ENCODE data around the gene TNFAIP2. TPM values are rescaled to one million over a fixed set of nuclear protein-coding genes. Genes with fewer than 3 reads are reported as not detected.

Gene TNFAIP2
- total RNA-seq, 2 experiments from 2014 or later, result 0.12 to 0.60 TPM

- Mint-ChIP-seq H3K27me3 (ENCODE audit: low read depth) (peaks cover 47% of the 10 kb centered on the region), H3K4me3 (no peak overlapping the region), H3K9me3 (no peaks in the 10 kb centered on the region), H3K27ac (no peak overlapping the region), H3K36me3 (ENCODE audit: low read depth) (no peaks in the 10 kb centered on the region), H3K4me1 (ENCODE audit: low read depth) (peaks cover 8% of the 10 kb centered on the region)
- no peak for DNase-seq
- intact Hi-C loops (cut with micrococcal nuclease), result no loop called here
- CTCF ChIA-PET, result interaction anchor here (0.6 to 2.2 kb wide), 5 partner anchors 9 to 457 kb away, joined by 3 to 21 read pairs (median 3); no protein-coding TSS in a partner anchor
Observed at GRCh38 chr14:103186241-103186822, 63.1 kb downstream of the TNFAIP2 start.

Other genes starting within 250 kb of the TNFAIP2 start
- under 1 TPM; 0.33 to 0.37 TPM for gene AMN, start 200.8 kb upstream of the TNFAIP2 start, total RNA-seq
- 1 to 10 TPM; 2.5 to 3.2 TPM for gene CDC42BPB, start 65.9 kb upstream of the TNFAIP2 start, total RNA-seq
- not detected for gene LBHD2, start 39.3 kb upstream of the TNFAIP2 start, total RNA-seq
- not detected for gene EXOC3L4, start 28.7 kb upstream of the TNFAIP2 start, total RNA-seq
- gene EIF5, start 210.8 kb downstream of the TNFAIP2 start, total RNA-seq, result 100 to 1,000 TPM; 117 to 121 TPM

Data from activated naive CD4-positive, alpha-beta T cell treated with anti-CD3 and anti-CD28 coated beads for 36 hours (primary cell).